ENCODE results near the gene HNF4A. TPM values are rescaled to one million over a fixed set of nuclear protein-coding genes. Genes with fewer than 3 reads are reported as not detected.

The HNF4A gene
- total RNA-seq, 5 donors from 2014 or later (not counting 1 experiment from before 2014, with no cell fraction given) = 0.16 to 0.35 (median 0.32) TPM; not detected in 2

- H3K4me3 ChIP-seq (ENCODE audit: control insufficient read depth in 1 of 2, extremely low read depth in 1 of 2, low read length in 1 of 2) = no peak overlapping the region
- no peaks in the 10 kb centered on the region for H3K4me1 Mint-ChIP-seq
- CTCF ChIA-PET = interaction anchor here in 1 of 2 donors (0.9 kb wide), 1 partner anchor 150 kb away, joined by 3 read pairs; no protein-coding TSS in a partner anchor
- no peaks in the 10 kb centered on the region for H3K9me3 ChIP-seq
- H3K36me3 Mint-ChIP-seq = no peaks in the 10 kb centered on the region
- H3K27me3 ChIP-seq (replicated peaks in 1 of 2; ENCODE audit: control insufficient read depth in 2 of 2, extremely low read depth in 1 of 2, insufficient read depth in 2 of 2, low read length in 1 of 2) = peaks cover 0 to 21% of the 10 kb centered on the region in 2 experiments
- peaks cover 3 to 13% of the 10 kb centered on the region in 2 donors for H3K27me3 Mint-ChIP-seq
- H3K4me1 ChIP-seq (ENCODE audit: control insufficient read depth in 1 of 2, extremely low read depth in 1 of 2, insufficient read depth in 2 of 2, low read length in 2 of 2) = no peaks in the 10 kb centered on the region
- 30% methylated on average over 2 of the region's 12 CpGs for WGBS (ENCODE audit: insufficient coverage)
- H3K9me3 Mint-ChIP-seq = no peaks in the 10 kb centered on the region
- ATAC-seq (replicated peaks in 1 of 4) = no peak
- no peaks in the 10 kb centered on the region for H3K36me3 ChIP-seq (ENCODE audit: control insufficient read depth in 2 of 2, extremely low read depth in 1 of 2, insufficient read depth in 1 of 2, low read length in 1 of 2)
- POLR2A ChIA-PET = interaction anchor here in 1 of 2 donors (0.5 kb wide), 1 partner anchor 167 kb away, joined by 7 read pairs; no protein-coding TSS in a partner anchor
- no peak for DNase-seq
- H3K4me3 Mint-ChIP-seq = no peak overlapping the region
- H3K27ac ChIP-seq (ENCODE audit: low read length) = no peak overlapping the region
- no peak overlapping the region for H3K27ac Mint-ChIP-seq
Measured at GRCh38 chr20:44435630-44436335, 80.3 kb downstream of the HNF4A start.

- no peak overlapping the region for H3K27ac Mint-ChIP-seq
- POLR2A ChIA-PET = no interaction called here
Measured at GRCh38 chr20:44436393-44436792, 80.9 kb downstream of the HNF4A start.

GRCh38 chr20:44437497-44437896 is 82.0 kb downstream of the HNF4A start:
- H3K4me3 Mint-ChIP-seq = no peak overlapping the region
- WGBS (ENCODE audit: insufficient coverage) = no CpG with 5 or more reads among the region's 5 CpGs
- ChIA-PET CTCF (no interaction called here), POLR2A (no interaction called here)
- no peak for DNase-seq
- no peaks in the 10 kb centered on the region for H3K4me1 ChIP-seq (ENCODE audit: control insufficient read depth in 1 of 2, extremely low read depth in 1 of 2, insufficient read depth in 2 of 2, low read length in 2 of 2)
- no peak overlapping the region for H3K4me3 ChIP-seq (ENCODE audit: control insufficient read depth in 1 of 2, extremely low read depth in 1 of 2, low read length in 1 of 2)
- H3K27me3 Mint-ChIP-seq = peaks cover 3 to 11% of the 10 kb centered on the region in 2 donors
- no peak for ATAC-seq (replicated peaks in 1 of 4)
- no peaks in the 10 kb centered on the region for H3K9me3 Mint-ChIP-seq
- no peaks in the 10 kb centered on the region for H3K36me3 ChIP-seq (ENCODE audit: control insufficient read depth in 2 of 2, extremely low read depth in 1 of 2, insufficient read depth in 1 of 2, low read length in 1 of 2)
- H3K36me3 Mint-ChIP-seq = no peaks in the 10 kb centered on the region
- no peaks in the 10 kb centered on the region for H3K4me1 Mint-ChIP-seq
- H3K27me3 ChIP-seq (replicated peaks in 1 of 2; ENCODE audit: control insufficient read depth in 2 of 2, extremely low read depth in 1 of 2, insufficient read depth in 2 of 2, low read length in 1 of 2) = peaks cover 0 to 13% of the 10 kb centered on the region in 2 experiments
- no peak overlapping the region for H3K27ac ChIP-seq (ENCODE audit: low read length)
- H3K27ac Mint-ChIP-seq = no peak overlapping the region
- H3K9me3 ChIP-seq = no peaks in the 10 kb centered on the region

More at GRCh38 chr20:44436393-44436792, 80.9 kb downstream of the HNF4A start:
- H3K9me3 ChIP-seq = no peaks in the 10 kb centered on the region
- H3K36me3 ChIP-seq (ENCODE audit: control insufficient read depth in 2 of 2, extremely low read depth in 1 of 2, insufficient read depth in 1 of 2, low read length in 1 of 2) = no peaks in the 10 kb centered on the region
- Mint-ChIP-seq H3K4me1 (no peaks in the 10 kb centered on the region), H3K4me3 (no peak overlapping the region), H3K27me3 (peaks cover 3 to 13% of the 10 kb centered on the region in 2 donors), H3K9me3 (no peaks in the 10 kb centered on the region), H3K36me3 (no peaks in the 10 kb centered on the region)
- ATAC-seq (replicated peaks in 1 of 4) = no peak
- no peaks in the 10 kb centered on the region for H3K4me1 ChIP-seq (ENCODE audit: control insufficient read depth in 1 of 2, extremely low read depth in 1 of 2, insufficient read depth in 2 of 2, low read length in 2 of 2)
- CTCF ChIA-PET = no interaction called here
- 87% methylated on average over 11 of the region's 12 CpGs for WGBS (ENCODE audit: insufficient coverage)
- DNase-seq = no peak
- H3K27ac ChIP-seq (ENCODE audit: low read length) = no peak overlapping the region
- no peak overlapping the region for H3K4me3 ChIP-seq (ENCODE audit: control insufficient read depth in 1 of 2, extremely low read depth in 1 of 2, low read length in 1 of 2)
- peaks cover 0 to 19% of the 10 kb centered on the region in 2 experiments for H3K27me3 ChIP-seq (replicated peaks in 1 of 2; ENCODE audit: control insufficient read depth in 2 of 2, extremely low read depth in 1 of 2, insufficient read depth in 2 of 2, low read length in 1 of 2)

GRCh38 chr20:44438782-44439181 is 83.3 kb downstream of the HNF4A start:
- no peaks in the 10 kb centered on the region for H3K4me1 ChIP-seq (ENCODE audit: control insufficient read depth in 1 of 2, extremely low read depth in 1 of 2, insufficient read depth in 2 of 2, low read length in 2 of 2)
- 75% methylated on average over 3 of the region's 4 CpGs for WGBS (ENCODE audit: insufficient coverage)
- H3K27me3 ChIP-seq (replicated peaks in 1 of 2; ENCODE audit: control insufficient read depth in 2 of 2, extremely low read depth in 1 of 2, insufficient read depth in 2 of 2, low read length in 1 of 2) = peaks cover 0 to 11% of the 10 kb centered on the region in 2 experiments
- ChIA-PET CTCF (no interaction called here), POLR2A (no interaction called here)
- Mint-ChIP-seq H3K4me3 (no peak overlapping the region), H3K27ac (no peak overlapping the region), H3K9me3 (no peaks in the 10 kb centered on the region), H3K27me3 (peaks cover 3 to 4% of the 10 kb centered on the region in 2 donors), H3K4me1 (no peaks in the 10 kb centered on the region), H3K36me3 (no peaks in the 10 kb centered on the region)
- no peaks in the 10 kb centered on the region for H3K9me3 ChIP-seq
- no peak overlapping the region for H3K4me3 ChIP-seq (ENCODE audit: control insufficient read depth in 1 of 2, extremely low read depth in 1 of 2, low read length in 1 of 2)
- no peaks in the 10 kb centered on the region for H3K36me3 ChIP-seq (ENCODE audit: control insufficient read depth in 2 of 2, extremely low read depth in 1 of 2, insufficient read depth in 1 of 2, low read length in 1 of 2)
- H3K27ac ChIP-seq (ENCODE audit: low read length) = no peak overlapping the region
- DNase-seq = no peak
- no peak for ATAC-seq (replicated peaks in 1 of 4)

GRCh38 chr20:44439318-44439717 is 83.8 kb downstream of the HNF4A start:
- no peaks in the 10 kb centered on the region for H3K36me3 Mint-ChIP-seq
- WGBS (ENCODE audit: insufficient coverage) = 50% methylated on average over 1 of the region's 2 CpGs

GRCh38 chr20:44442298-44443070 is 87.0 kb downstream of the HNF4A start:
- H3K36me3 ChIP-seq (ENCODE audit: control insufficient read depth in 2 of 2, extremely low read depth in 1 of 2, insufficient read depth in 1 of 2, low read length in 1 of 2) = no peaks in the 10 kb centered on the region
- no peak overlapping the region for H3K27ac ChIP-seq (ENCODE audit: low read length)
- no peaks in the 10 kb centered on the region for H3K4me1 Mint-ChIP-seq
- 40% methylated on average over 1 of the region's 12 CpGs for WGBS (ENCODE audit: insufficient coverage)
- ChIA-PET POLR2A (interaction anchor here in 1 of 2 donors (0.7 kb wide), 1 partner anchor 146 kb away, joined by 3 read pairs; no protein-coding TSS in a partner anchor), CTCF (no interaction called here)
- no peaks in the 10 kb centered on the region for H3K9me3 Mint-ChIP-seq
- peaks cover 4 to 5% of the 10 kb centered on the region in 2 donors for H3K27me3 Mint-ChIP-seq
- no peak overlapping the region for H3K4me3 Mint-ChIP-seq
- no peaks in the 10 kb centered on the region for H3K9me3 ChIP-seq
- peaks cover 0 to 11% of the 10 kb centered on the region in 2 experiments for H3K27me3 ChIP-seq (replicated peaks in 1 of 2; ENCODE audit: control insufficient read depth in 2 of 2, extremely low read depth in 1 of 2, insufficient read depth in 2 of 2, low read length in 1 of 2)
- DNase-seq (no peak), ATAC-seq (replicated peaks in 1 of 4) (no peak)
- no peak overlapping the region for H3K4me3 ChIP-seq (ENCODE audit: control insufficient read depth in 1 of 2, extremely low read depth in 1 of 2, low read length in 1 of 2)
- H3K36me3 Mint-ChIP-seq = no peaks in the 10 kb centered on the region
- H3K27ac Mint-ChIP-seq = no peak overlapping the region
- no peaks in the 10 kb centered on the region for H3K4me1 ChIP-seq (ENCODE audit: control insufficient read depth in 1 of 2, extremely low read depth in 1 of 2, insufficient read depth in 2 of 2, low read length in 2 of 2)

More at GRCh38 chr20:44439318-44439717, 83.8 kb downstream of the HNF4A start:
- H3K27me3 ChIP-seq (replicated peaks in 1 of 2; ENCODE audit: control insufficient read depth in 2 of 2, extremely low read depth in 1 of 2, insufficient read depth in 2 of 2, low read length in 1 of 2) = peaks cover 0 to 6% of the 10 kb centered on the region in 2 experiments
- Mint-ChIP-seq H3K4me3 (no peak overlapping the region), H3K27me3 (peaks cover 3 to 4% of the 10 kb centered on the region in 2 donors), H3K4me1 (no peaks in the 10 kb centered on the region), H3K27ac (no peak overlapping the region), H3K9me3 (no peaks in the 10 kb centered on the region)
- H3K4me1 ChIP-seq (ENCODE audit: control insufficient read depth in 1 of 2, extremely low read depth in 1 of 2, insufficient read depth in 2 of 2, low read length in 2 of 2) = no peaks in the 10 kb centered on the region
- CTCF ChIA-PET = no interaction called here
- no peak overlapping the region for H3K27ac ChIP-seq (ENCODE audit: low read length)
- no peak overlapping the region for H3K4me3 ChIP-seq (ENCODE audit: control insufficient read depth in 1 of 2, extremely low read depth in 1 of 2, low read length in 1 of 2)
- no peaks in the 10 kb centered on the region for H3K36me3 ChIP-seq (ENCODE audit: control insufficient read depth in 2 of 2, extremely low read depth in 1 of 2, insufficient read depth in 1 of 2, low read length in 1 of 2)
- no peak for ATAC-seq (replicated peaks in 1 of 4)
- no peak for DNase-seq
- H3K9me3 ChIP-seq = no peaks in the 10 kb centered on the region
- POLR2A ChIA-PET = no interaction called here
